ENCODE data around the gene SYNJ2.

GRCh38 chr6:158049055-158050028, 67.7 kb downstream of the SYNJ2 start:
- TF ChIP-seq CTCF (IDR thresholded peaks at IDR 0.05; ENCODE audit: insufficient read depth, low read depth, low read length) (no peak), EZH2 (IDR thresholded peaks at IDR 0.05; ENCODE audit: insufficient read depth, low read length) (no peak)

All from astrocyte (in vitro differentiated cells and primary cell).